Endodermal cell (in vitro differentiated cells): Measurements from ENCODE around the gene PARPBP. TPM values are rescaled to one million over a fixed set of nuclear protein-coding genes. Genes with fewer than 3 reads are reported as not detected.

ENCODE experiments used
- DNase-seq: peaks from one replicate; pipeline ENCODE4 v3.0.0-alpha.2; 2017
- H3K27ac ChIP-seq: 2 replicates; pipeline ENCODE4 v1.5.1; 2013; ENCODE audit warnings: mild to moderate bottlenecking, low read depth, low read length, moderate library complexity
- H3K27me3 ChIP-seq: 2 replicates; pipeline ENCODE4 v1.6.1; 2013; ENCODE audit warnings: mild to moderate bottlenecking, low read length, moderate library complexity; ENCODE audit not compliant: insufficient read depth, control insufficient read depth, poor library complexity, severe bottlenecking
- H3K36me3 ChIP-seq: 2 replicates; pipeline ENCODE4 v1.7.0; 2013; ENCODE audit warnings: mild to moderate bottlenecking, low read length, moderate library complexity; ENCODE audit not compliant: control insufficient read depth, insufficient read depth
- H3K4me1 ChIP-seq: one replicate; pipeline ENCODE4 v1.7.0; 2013; ENCODE audit warnings: low read length; ENCODE audit not compliant: control insufficient read depth, insufficient read depth
- H3K4me3 ChIP-seq: 2 replicates; pipeline ENCODE4 v1.5.1; 2013; ENCODE audit warnings: mild to moderate bottlenecking, low read length, moderate library complexity
- H3K9ac ChIP-seq: 2 replicates; pipeline ENCODE4 v1.6.1; 2013; ENCODE audit warnings: mild to moderate bottlenecking, low read length, moderate library complexity; ENCODE audit not compliant: poor library complexity, severe bottlenecking; ENCODE audit errors: extremely low read depth
- H3K9me3 ChIP-seq: 2 replicates; pipeline ENCODE4 v1.6.1; 2013; ENCODE audit warnings: mild to moderate bottlenecking, low read length, moderate library complexity; ENCODE audit not compliant: control insufficient read depth
- H3K27ac Mint-ChIP-seq: 2 replicates; pipeline ENCODE4 v1.8.0; 2020; ENCODE audit warnings: mixed read lengths
- H3K27me3 Mint-ChIP-seq: 2 replicates; pipeline ENCODE4 v1.8.0; 2021; ENCODE audit warnings: mild to moderate bottlenecking, mixed read lengths; ENCODE audit not compliant: insufficient read depth
- H3K36me3 Mint-ChIP-seq: 2 replicates; pipeline ENCODE4 v1.8.0; 2020; ENCODE audit warnings: low read depth, mixed read lengths
- H3K4me1 Mint-ChIP-seq: 2 replicates; pipeline ENCODE4 v1.8.0; 2020; ENCODE audit warnings: mixed read lengths
- H3K4me3 Mint-ChIP-seq: 2 replicates; pipeline ENCODE4 v1.8.0; 2020; ENCODE audit warnings: mild to moderate bottlenecking, moderate library complexity, mixed read lengths
- H3K9me3 Mint-ChIP-seq: 2 replicates; pipeline ENCODE4 v1.8.0; 2020; ENCODE audit warnings: mild to moderate bottlenecking, mixed read lengths
- WGBS, 2 experiments: methylation state at CpG; one replicate each; pipeline versions ENCODE4 v1.1.5 to v1.1.7; 2013; ENCODE audit warnings: missing lambda C conversion rate in 2 of 2, mixed read lengths in 1 of 2; ENCODE audit not compliant: insufficient coverage in 1 of 2, insufficient read length in 1 of 2; 5-methylcytosine and 5-hydroxymethylcytosine counted together
- total RNA-seq, 2 donors: library from RNA; stranded (reverse); fragmentation: NEBNext Ultra II Directional in 1 of 2; extraction: Animal tissue kit (Norgen Biotek cat#: 25700) in 1 of 2; gene quantifications; 2 replicates in 1 of 2; 3 replicates in 1 of 2; pipeline ENCODE4 v1.2.1, GENCODE V29; 2021
- TF ChIP-seq, protein P1 (sequence below): fragments of 200-600 bp; sonication (generic); conservative IDR thresholded peaks from 2 replicates; pipeline ENCODE4 v1.5.0; 2021; ENCODE audit warnings: antibody characterized with exemption, mild to moderate bottlenecking

The PARPBP gene
- total RNA-seq, 2 donors from 2014 or later, result 28.3 to 30.0 TPM

DNA sequence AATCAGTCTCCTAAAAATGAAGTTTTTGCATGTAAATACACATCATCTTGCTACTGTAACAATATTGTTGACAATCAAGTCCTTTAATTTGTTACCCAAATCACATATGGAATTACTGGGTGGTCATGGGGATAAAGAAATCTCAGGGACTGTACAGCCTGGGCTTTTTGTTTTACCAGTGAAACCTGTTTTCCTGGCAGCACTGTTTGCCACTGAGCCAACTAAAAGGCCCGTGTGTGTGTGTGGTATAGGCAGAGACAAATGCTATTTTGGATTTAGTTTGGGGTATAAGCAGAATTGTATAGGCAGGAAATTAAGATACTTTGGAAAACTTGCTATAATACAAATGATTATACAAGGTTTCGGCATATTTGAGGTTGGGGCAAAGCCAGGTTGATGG lies 5.8 kb upstream of the PARPBP start:
- Histone ChIP-seq H3K4me1 (no peaks in the 10 kb centered on the region), H3K27ac (no peak overlapping the region), H3K27me3 (no peaks in the 10 kb centered on the region), H3K36me3 (peaks cover 65% of the 10 kb centered on the region), H3K9ac (no peak overlapping the region), H3K4me3 (no peak overlapping the region), H3K9me3 (no peaks in the 10 kb centered on the region)
- H3K9me3 Mint-ChIP-seq, result no peaks in the 10 kb centered on the region
- peak overlapping the region; percentile 79 for H3K27ac Mint-ChIP-seq
- no peak overlapping the region for H3K4me3 Mint-ChIP-seq
- TF ChIP-seq, protein P1, sequence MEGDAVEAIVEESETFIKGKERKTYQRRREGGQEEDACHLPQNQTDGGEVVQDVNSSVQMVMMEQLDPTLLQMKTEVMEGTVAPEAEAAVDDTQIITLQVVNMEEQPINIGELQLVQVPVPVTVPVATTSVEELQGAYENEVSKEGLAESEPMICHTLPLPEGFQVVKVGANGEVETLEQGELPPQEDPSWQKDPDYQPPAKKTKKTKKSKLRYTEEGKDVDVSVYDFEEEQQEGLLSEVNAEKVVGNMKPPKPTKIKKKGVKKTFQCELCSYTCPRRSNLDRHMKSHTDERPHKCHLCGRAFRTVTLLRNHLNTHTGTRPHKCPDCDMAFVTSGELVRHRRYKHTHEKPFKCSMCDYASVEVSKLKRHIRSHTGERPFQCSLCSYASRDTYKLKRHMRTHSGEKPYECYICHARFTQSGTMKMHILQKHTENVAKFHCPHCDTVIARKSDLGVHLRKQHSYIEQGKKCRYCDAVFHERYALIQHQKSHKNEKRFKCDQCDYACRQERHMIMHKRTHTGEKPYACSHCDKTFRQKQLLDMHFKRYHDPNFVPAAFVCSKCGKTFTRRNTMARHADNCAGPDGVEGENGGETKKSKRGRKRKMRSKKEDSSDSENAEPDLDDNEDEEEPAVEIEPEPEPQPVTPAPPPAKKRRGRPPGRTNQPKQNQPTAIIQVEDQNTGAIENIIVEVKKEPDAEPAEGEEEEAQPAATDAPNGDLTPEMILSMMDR, result no peak
- no peaks in the 10 kb centered on the region for H3K27me3 Mint-ChIP-seq
- peaks cover 39% of the 10 kb centered on the region for H3K36me3 Mint-ChIP-seq
- H3K4me1 Mint-ChIP-seq, result peaks cover 2% of the 10 kb centered on the region
- no peak for DNase-seq
- 95% methylated on average over 1 of the region's 2 CpGs; no CpG with 5 or more reads in 1 of the 2 experiments for WGBS, 2 experiments

- Mint-ChIP-seq H3K36me3 (peaks cover 20% of the 10 kb centered on the region), H3K4me3 (no peak overlapping the region), H3K27me3 (no peaks in the 10 kb centered on the region), H3K4me1 (peaks cover 10% of the 10 kb centered on the region), H3K27ac (no peak overlapping the region), H3K9me3 (no peaks in the 10 kb centered on the region)
- H3K27ac ChIP-seq, result no peak overlapping the region
- 93 to 96% methylated on average over 3 to 7 of the region's 7 CpGs for WGBS, 2 experiments
- peaks cover 43% of the 10 kb centered on the region for H3K36me3 ChIP-seq
- no peaks in the 10 kb centered on the region for H3K9me3 ChIP-seq
- H3K27me3 ChIP-seq, result no peaks in the 10 kb centered on the region
- no peak for DNase-seq
- no peak overlapping the region for H3K4me3 ChIP-seq
- H3K9ac ChIP-seq, result no peak overlapping the region
- TF ChIP-seq, protein P1, result no peak
- H3K4me1 ChIP-seq, result no peaks in the 10 kb centered on the region
Measured at GRCh38 chr12:102116392-102116791, 3.6 kb upstream of the PARPBP start.

- TF ChIP-seq, protein P1, result no peak
- Histone ChIP-seq H3K4me3 (peak overlapping the region; percentile 94), H3K4me1 (no peaks in the 10 kb centered on the region), H3K36me3 (peaks cover 27% of the 10 kb centered on the region), H3K9ac (peak overlapping the region; percentile 80), H3K27ac (no peak overlapping the region), H3K9me3 (no peaks in the 10 kb centered on the region), H3K27me3 (no peaks in the 10 kb centered on the region)
- H3K27me3 Mint-ChIP-seq, result no peaks in the 10 kb centered on the region
- 89 to 100% methylated on average over 2 of the region's 2 CpGs for WGBS, 2 experiments
- peaks cover 10% of the 10 kb centered on the region for H3K4me1 Mint-ChIP-seq
- no peaks in the 10 kb centered on the region for H3K9me3 Mint-ChIP-seq
- peak overlapping the region; percentile 78 for H3K4me3 Mint-ChIP-seq
- no peak overlapping the region for H3K27ac Mint-ChIP-seq
- DNase-seq, result no peak
- peaks cover 13% of the 10 kb centered on the region for H3K36me3 Mint-ChIP-seq
Measured at GRCh38 chr12:102118874-102119273, 1.1 kb upstream of the PARPBP start.
